OCI-LY3 (cell line): ENCODE measurements around the gene MYL5.
A peak's percentile ranks its signal among the peaks of the same experiment; 100 is the strongest.

Source experiments
- H2AFZ ChIP-seq: fragments of 200-600, 300-600 bp; shearing (Covaris generic); 2 replicates; pipeline ENCODE4 v1.6.0; 2014; ENCODE audit warnings: antibody characterized with exemption, low read depth, low read length
- H3K27ac ChIP-seq: fragments of 200-600, 300-600 bp; sonication (generic); 2 replicates; pipeline ENCODE4 v1.5.1; 2014; ENCODE audit warnings: mild to moderate bottlenecking, low read length, moderate library complexity, mixed read lengths
- H3K27me3 ChIP-seq: fragments of 200-600, 300-600 bp; sonication (generic); 2 replicates; pipeline ENCODE4 v1.6.1; 2014; ENCODE audit warnings: low read depth, low read length, mixed read lengths
- H3K36me3 ChIP-seq: fragments of 200-600, 300-600 bp; sonication (generic); replicated peaks from 2 replicates; pipeline ENCODE3; 2014; ENCODE audit warnings: low read depth, low read length, mixed read lengths
- H3K4me1 ChIP-seq: fragments of 300-600, 200-600 bp; sonication (generic); 2 replicates; pipeline ENCODE4 v1.6.1; 2014; ENCODE audit warnings: low read length, mixed read lengths
- H3K4me2 ChIP-seq: fragments of 200-600, 300-600 bp; sonication (generic); 2 replicates; pipeline ENCODE4 v1.6.1; 2014; ENCODE audit warnings: low read length, mixed read lengths
- H3K4me3 ChIP-seq: fragments of 300-600, 200-600 bp; sonication (generic); 2 replicates; pipeline ENCODE4 v1.5.1; 2014; ENCODE audit warnings: antibody characterized with exemption, mild to moderate bottlenecking, low read length, moderate library complexity
- H3K79me2 ChIP-seq: fragments of 300-600, 200-600 bp; shearing (Covaris generic); 2 replicates; pipeline ENCODE4 v1.6.1; 2014; ENCODE audit warnings: mild to moderate bottlenecking, low read length, mixed read lengths
- H3K9ac ChIP-seq: fragments of 300-600, 200-600 bp; shearing (Covaris generic); 2 replicates; pipeline ENCODE4 v1.6.0; 2014; ENCODE audit warnings: mild to moderate bottlenecking, low read length, moderate library complexity
- H3K9me3 ChIP-seq: fragments of 200-600, 300-600 bp; shearing (Covaris generic); 2 replicates; pipeline ENCODE4 v1.6.1; 2014; ENCODE audit warnings: low read length, mixed read lengths; ENCODE audit not compliant: insufficient read depth
- H4K20me1 ChIP-seq: fragments of 200-600, 300-600 bp; sonication (generic); 2 replicates; pipeline ENCODE4 v1.6.1; 2016; ENCODE audit warnings: low read length, mixed read lengths; ENCODE audit not compliant: insufficient read depth
- EZH2phosphoT487 ChIP-seq: fragments of 200-600 bp; shearing (Covaris generic); IDR thresholded peaks from 2 replicates; pipeline ENCODE4 v1.6.1; 2018; ENCODE audit warnings: antibody characterized with exemption, mixed run types, low read depth
- TF ChIP-seq, protein P1 (sequence below): fragments of 200-600, 300-600 bp; sonication (generic); IDR thresholded peaks from 2 replicates; pipeline ENCODE4 v1.5.1; 2014; ENCODE audit warnings: antibody characterized with exemption, low read length, low read depth

Gene MYL5

DNA sequence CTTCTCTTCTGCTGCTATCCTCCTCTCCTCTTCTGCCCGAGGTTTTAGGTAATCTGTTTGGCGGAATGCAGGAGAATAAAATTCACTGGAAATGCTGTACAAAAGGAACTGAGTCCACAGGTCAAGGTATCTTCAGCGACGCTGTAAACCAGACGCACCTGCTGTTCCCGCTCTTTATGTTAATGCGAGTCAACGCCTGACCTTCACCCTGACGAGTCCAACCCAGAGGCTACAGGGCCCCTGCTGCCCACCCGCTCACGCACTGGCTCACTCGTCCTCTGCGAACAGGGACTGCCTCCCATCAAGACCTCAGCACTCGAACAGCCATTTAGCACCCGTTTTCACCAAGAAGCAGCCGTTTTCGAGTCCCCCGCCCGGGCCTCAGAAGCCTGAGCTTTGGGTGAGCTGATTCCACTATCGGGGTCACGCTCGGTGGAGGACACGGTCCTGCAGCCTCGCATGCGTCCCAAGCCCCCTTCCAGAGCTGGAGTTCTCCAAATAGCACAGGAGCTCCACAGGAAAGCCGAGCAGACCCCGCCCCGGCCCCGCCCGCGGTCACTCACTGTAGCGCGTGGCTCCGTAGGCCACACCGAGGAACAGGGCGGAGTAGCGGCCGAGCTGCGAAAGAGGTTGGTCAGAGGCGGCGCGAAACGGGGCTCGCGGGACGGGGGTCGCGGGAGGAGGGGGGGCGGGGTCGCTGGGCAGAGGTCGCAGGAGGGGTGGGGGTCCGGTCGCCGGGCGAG is 822 bp upstream of the MYL5 start:
- Histone ChIP-seq H3K27ac (peak overlapping the region; percentile 7; the same call in 1 of the 2 replicates), H2AFZ (no peak overlapping the region)

GRCh38 chr4:675036-675882 is 917 bp downstream of the MYL5 start:
- H3K9me3 ChIP-seq: no peaks in the 10 kb centered on the region
- H3K27me3 ChIP-seq: no peaks in the 10 kb centered on the region
- no peaks in the 10 kb centered on the region for H4K20me1 ChIP-seq
- peak overlapping the region; percentile 91 for H3K4me2 ChIP-seq
- TF ChIP-seq, protein P1, sequence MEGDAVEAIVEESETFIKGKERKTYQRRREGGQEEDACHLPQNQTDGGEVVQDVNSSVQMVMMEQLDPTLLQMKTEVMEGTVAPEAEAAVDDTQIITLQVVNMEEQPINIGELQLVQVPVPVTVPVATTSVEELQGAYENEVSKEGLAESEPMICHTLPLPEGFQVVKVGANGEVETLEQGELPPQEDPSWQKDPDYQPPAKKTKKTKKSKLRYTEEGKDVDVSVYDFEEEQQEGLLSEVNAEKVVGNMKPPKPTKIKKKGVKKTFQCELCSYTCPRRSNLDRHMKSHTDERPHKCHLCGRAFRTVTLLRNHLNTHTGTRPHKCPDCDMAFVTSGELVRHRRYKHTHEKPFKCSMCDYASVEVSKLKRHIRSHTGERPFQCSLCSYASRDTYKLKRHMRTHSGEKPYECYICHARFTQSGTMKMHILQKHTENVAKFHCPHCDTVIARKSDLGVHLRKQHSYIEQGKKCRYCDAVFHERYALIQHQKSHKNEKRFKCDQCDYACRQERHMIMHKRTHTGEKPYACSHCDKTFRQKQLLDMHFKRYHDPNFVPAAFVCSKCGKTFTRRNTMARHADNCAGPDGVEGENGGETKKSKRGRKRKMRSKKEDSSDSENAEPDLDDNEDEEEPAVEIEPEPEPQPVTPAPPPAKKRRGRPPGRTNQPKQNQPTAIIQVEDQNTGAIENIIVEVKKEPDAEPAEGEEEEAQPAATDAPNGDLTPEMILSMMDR: no peak
- TF ChIP-seq EZH2phosphoT487: no peak
- peaks cover 26% of the 10 kb centered on the region for H3K79me2 ChIP-seq
- H3K27ac ChIP-seq: peak overlapping the region; percentile 84
- H3K4me1 ChIP-seq: peaks cover 40% of the 10 kb centered on the region
- H3K9ac ChIP-seq: peak overlapping the region; percentile 97
- peak overlapping the region; percentile 94 for H3K4me3 ChIP-seq
- no peak overlapping the region for H2AFZ ChIP-seq
- peaks cover 15% of the 10 kb centered on the region for H3K36me3 ChIP-seq

More for the DNA sequence above, 822 bp upstream of the MYL5 start:
- no peak for TF ChIP-seq EZH2phosphoT487
- TF ChIP-seq, protein P1: no peak
- peak overlapping the region; percentile 68 for H3K9ac ChIP-seq
- peaks cover 19% of the 10 kb centered on the region for H3K36me3 ChIP-seq
- no peaks in the 10 kb centered on the region for H4K20me1 ChIP-seq
- peak overlapping the region; percentile 97 for H3K4me2 ChIP-seq
- peak overlapping the region; percentile 90 for H3K4me3 ChIP-seq
- H3K79me2 ChIP-seq: peaks cover 26% of the 10 kb centered on the region
- H3K4me1 ChIP-seq: peaks cover 40% of the 10 kb centered on the region
- no peaks in the 10 kb centered on the region for H3K27me3 ChIP-seq
- no peaks in the 10 kb centered on the region for H3K9me3 ChIP-seq

GRCh38 chr4:675980-676870 is 1.9 kb downstream of the MYL5 start:
- Histone ChIP-seq H3K4me2 (peak overlapping the region; percentile 91), H3K27ac (peak overlapping the region; percentile 84), H3K9ac (peak overlapping the region; percentile 97)

More at GRCh38 chr4:675980-676870, 1.9 kb downstream of the MYL5 start:
- H3K36me3 ChIP-seq: peaks cover 11% of the 10 kb centered on the region
- TF ChIP-seq, protein P1: no peak
- no peak for TF ChIP-seq EZH2phosphoT487
- H4K20me1 ChIP-seq: no peaks in the 10 kb centered on the region
- H3K4me3 ChIP-seq: peak overlapping the region; percentile 94
- peaks cover 26% of the 10 kb centered on the region for H3K79me2 ChIP-seq
- no peaks in the 10 kb centered on the region for H3K9me3 ChIP-seq
- H2AFZ ChIP-seq: no peak overlapping the region
- no peaks in the 10 kb centered on the region for H3K27me3 ChIP-seq
- H3K4me1 ChIP-seq: peaks cover 40% of the 10 kb centered on the region
